ENCODE results near the gene PIAS1.

- no peak for TF ChIP-seq CTCF (IDR thresholded peaks at IDR 0.05)
- no peak for TF ChIP-seq POLR2A (IDR thresholded peaks at IDR 0.05)
Observed at GRCh38 chr15:68151277-68151676, 97.2 kb downstream of the PIAS1 start.
